Natural killer cell (primary cell): ENCODE measurements around the gene B3GALT6. TPM values are rescaled to one million over a fixed set of nuclear protein-coding genes. Genes with fewer than 3 reads are reported as not detected.

Experiments used
- ATAC-seq, 3 donors: fragments of 150-1000 bp in 2 of 3; fragments of 200-7000 bp in 1 of 3; cut with Tn5 transposase; 1 replicate in 1 of 3; 2 replicates in 2 of 3; pipeline ENCODE4 v1.10.0; 2021; ENCODE audit warnings: mild to moderate bottlenecking in 2 of 3, moderate library complexity in 2 of 3
- DNase-seq, 2 donors: peaks; one replicate each; pipeline versions ENCODE4 v3.0.0 to v3.0.0-alpha.2; 2013 to 2021; ENCODE audit warnings: mixed read lengths in 1 of 2
- H3K27ac ChIP-seq: one replicate; pipeline ENCODE4 v1.5.1; 2013; ENCODE audit warnings: mild to moderate bottlenecking, low read length
- H3K27me3 ChIP-seq: one replicate; pipeline ENCODE4 v1.6.1; 2013; ENCODE audit warnings: low read length; ENCODE audit not compliant: control insufficient read depth, insufficient read depth
- H3K36me3 ChIP-seq: one replicate; pipeline ENCODE4 v1.6.1; 2013; ENCODE audit warnings: low read length; ENCODE audit not compliant: control insufficient read depth, insufficient read depth
- H3K4me1 ChIP-seq: one replicate; pipeline ENCODE4 v1.6.1; 2013; ENCODE audit warnings: low read length; ENCODE audit not compliant: control insufficient read depth, insufficient read depth
- H3K4me3 ChIP-seq: one replicate; pipeline ENCODE4 v1.5.1; 2013; ENCODE audit warnings: low read length
- H3K9me3 ChIP-seq: one replicate; pipeline ENCODE4 v1.6.1; 2013; ENCODE audit warnings: low read length; ENCODE audit not compliant: control insufficient read depth, insufficient read depth
- H3K27ac Mint-ChIP-seq, 2 donors: one replicate each; pipeline ENCODE4 v1.8.0; 2022; ENCODE audit warnings: mild to moderate bottlenecking in 2 of 2, mixed read lengths in 2 of 2, moderate library complexity in 1 of 2
- H3K27me3 Mint-ChIP-seq, 2 donors: one replicate each; pipeline ENCODE4 v1.8.0; 2022; ENCODE audit warnings: low read depth in 2 of 2, mixed read lengths in 2 of 2
- H3K36me3 Mint-ChIP-seq: one replicate; pipeline ENCODE4 v1.8.0; 2022; ENCODE audit warnings: mixed read lengths
- H3K4me1 Mint-ChIP-seq, 2 donors: one replicate each; pipeline ENCODE4 v1.8.0; 2022; ENCODE audit warnings: mixed read lengths in 2 of 2
- H3K4me3 Mint-ChIP-seq: one replicate; pipeline ENCODE4 v1.8.0; 2022; ENCODE audit warnings: mild to moderate bottlenecking, moderate library complexity, mixed read lengths
- H3K9me3 Mint-ChIP-seq, 2 donors: one replicate each; pipeline ENCODE4 v1.8.0; 2022; ENCODE audit warnings: mixed read lengths in 2 of 2
- WGBS: methylation state at CpG from one replicate; pipeline ENCODE4 v1.1.7; 2013; ENCODE audit warnings: missing lambda C conversion rate; ENCODE audit not compliant: insufficient coverage; 5-methylcytosine and 5-hydroxymethylcytosine counted together
- intact Hi-C: fragments of 100-400 bp; cut with micrococcal nuclease; formaldehyde crosslinking; loops from one replicate; pipeline ENCODE4 v1.14.2; 2022
- total RNA-seq, 4 donors: library from RNA; stranded (reverse); fragments of 120-200 nt in 1 of 4; gene quantifications; one replicate each; pipeline versions ENCODE4 v1.2.3 to v1.2.4, GENCODE V29; 2013 to 2022
- TF ChIP-seq, protein P1 (sequence below): fragments of 200-600 bp; IDR thresholded peaks from one replicate; pipeline ENCODE4 v1.8.0; 2022; ENCODE audit warnings: antibody characterized with exemption

B3GALT6 gene
- total RNA-seq, 3 donors from 2014 or later (not counting 1 experiment from before 2014, with no cell fraction given) = 13.7 to 16.5 (median 16.3) TPM

DNA sequence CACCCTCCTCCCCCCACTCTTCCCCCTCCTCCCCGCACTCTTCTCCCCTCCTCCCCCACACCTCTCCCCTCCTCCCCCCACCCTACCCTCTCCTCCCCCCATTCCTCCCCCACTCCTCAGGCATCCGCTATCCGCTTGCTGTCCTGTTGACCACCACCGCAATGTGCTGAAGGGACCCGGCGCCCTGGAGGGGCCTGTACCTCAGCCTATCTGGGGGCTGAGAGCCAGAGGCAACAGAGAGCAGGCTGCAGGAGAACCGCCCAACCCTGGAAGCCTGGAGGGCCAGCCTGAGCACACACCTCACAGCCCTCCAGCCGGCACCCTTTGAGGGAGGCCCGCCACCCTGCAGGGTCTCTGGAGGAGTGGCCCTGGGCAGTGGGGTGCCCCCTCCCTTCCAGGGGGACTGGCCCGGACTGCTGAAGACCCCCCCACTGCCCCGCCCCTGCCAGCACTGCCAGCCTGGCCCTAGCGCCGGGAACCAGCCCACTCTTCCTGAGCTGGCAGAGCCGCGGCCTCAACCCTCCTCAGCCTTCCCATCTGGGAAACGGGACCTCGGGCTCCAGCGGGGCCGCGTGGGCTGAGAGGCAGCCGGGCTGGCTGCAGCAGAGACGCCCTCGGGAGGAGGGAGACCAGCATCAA is 13.3 kb downstream of the B3GALT6 start:
- Mint-ChIP-seq H3K4me1 (peaks cover 0 to 4% of the 10 kb centered on the region in 2 donors), H3K27me3 (no peaks in the 10 kb centered on the region), H3K36me3 (no peaks in the 10 kb centered on the region), H3K4me3 (no peak overlapping the region), H3K9me3 (no peaks in the 10 kb centered on the region), H3K27ac (no peak overlapping the region)
- Histone ChIP-seq H3K27ac (no peak overlapping the region), H3K4me1 (peaks cover 6% of the 10 kb centered on the region), H3K36me3 (no peaks in the 10 kb centered on the region), H3K27me3 (peaks cover 13% of the 10 kb centered on the region), H3K4me3 (no peak overlapping the region), H3K9me3 (no peaks in the 10 kb centered on the region)
- 82% methylated on average over 22 of the region's 23 CpGs for WGBS
- DNase-seq (no peak), ATAC-seq (no peak)
- TF ChIP-seq, protein P1, sequence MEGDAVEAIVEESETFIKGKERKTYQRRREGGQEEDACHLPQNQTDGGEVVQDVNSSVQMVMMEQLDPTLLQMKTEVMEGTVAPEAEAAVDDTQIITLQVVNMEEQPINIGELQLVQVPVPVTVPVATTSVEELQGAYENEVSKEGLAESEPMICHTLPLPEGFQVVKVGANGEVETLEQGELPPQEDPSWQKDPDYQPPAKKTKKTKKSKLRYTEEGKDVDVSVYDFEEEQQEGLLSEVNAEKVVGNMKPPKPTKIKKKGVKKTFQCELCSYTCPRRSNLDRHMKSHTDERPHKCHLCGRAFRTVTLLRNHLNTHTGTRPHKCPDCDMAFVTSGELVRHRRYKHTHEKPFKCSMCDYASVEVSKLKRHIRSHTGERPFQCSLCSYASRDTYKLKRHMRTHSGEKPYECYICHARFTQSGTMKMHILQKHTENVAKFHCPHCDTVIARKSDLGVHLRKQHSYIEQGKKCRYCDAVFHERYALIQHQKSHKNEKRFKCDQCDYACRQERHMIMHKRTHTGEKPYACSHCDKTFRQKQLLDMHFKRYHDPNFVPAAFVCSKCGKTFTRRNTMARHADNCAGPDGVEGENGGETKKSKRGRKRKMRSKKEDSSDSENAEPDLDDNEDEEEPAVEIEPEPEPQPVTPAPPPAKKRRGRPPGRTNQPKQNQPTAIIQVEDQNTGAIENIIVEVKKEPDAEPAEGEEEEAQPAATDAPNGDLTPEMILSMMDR = no peak
- intact Hi-C loops = no loop called here

DNA sequence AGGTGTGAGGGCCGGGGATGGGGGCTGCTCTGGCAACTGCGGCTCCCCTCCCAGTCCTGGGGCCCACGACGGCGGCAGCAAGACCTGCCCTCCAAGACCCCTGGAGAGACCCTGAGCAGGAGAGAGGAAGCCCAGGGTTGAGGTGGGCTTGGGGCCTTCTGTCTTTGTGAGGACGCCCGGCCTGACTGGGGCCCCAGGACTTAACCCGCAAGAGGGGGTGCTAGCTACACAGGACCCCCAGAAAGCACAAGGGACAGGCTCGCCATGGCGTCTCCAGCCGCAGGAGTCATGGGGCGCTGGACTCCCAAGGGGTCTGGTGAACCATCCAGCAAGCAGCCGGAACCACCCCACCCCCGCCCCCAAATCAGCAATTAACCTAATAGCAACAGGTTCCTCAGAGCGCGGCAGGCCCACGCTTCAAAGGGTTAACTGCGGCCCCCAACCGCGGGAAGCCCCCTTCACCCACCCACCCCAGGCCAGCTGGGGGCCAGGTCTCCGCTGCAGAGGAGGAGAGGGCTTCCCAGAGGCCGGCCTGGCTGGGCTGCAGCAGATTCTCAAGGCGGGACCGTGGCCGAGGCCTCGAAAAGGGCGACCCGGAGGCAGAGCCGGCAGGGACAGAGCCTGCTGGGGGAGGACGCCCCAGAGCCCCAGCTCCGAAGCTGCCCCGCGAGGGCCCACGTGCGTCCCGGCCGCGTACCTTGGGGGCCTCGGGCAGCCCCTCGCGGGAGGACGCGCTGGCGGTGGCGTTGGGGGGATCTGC is 14.0 kb downstream of the B3GALT6 start:
- ATAC-seq (no peak), DNase-seq (no peak)
- H3K27ac Mint-ChIP-seq = no peak overlapping the region
- H3K27me3 Mint-ChIP-seq = no peaks in the 10 kb centered on the region
- Histone ChIP-seq H3K36me3 (no peaks in the 10 kb centered on the region), H3K27me3 (peaks cover 13% of the 10 kb centered on the region), H3K27ac (no peak overlapping the region), H3K9me3 (no peaks in the 10 kb centered on the region), H3K4me3 (no peak overlapping the region), H3K4me1 (peaks cover 13% of the 10 kb centered on the region)
- H3K9me3 Mint-ChIP-seq = no peaks in the 10 kb centered on the region
- TF ChIP-seq, protein P1 = no peak
- H3K4me1 Mint-ChIP-seq = peaks cover 0 to 8% of the 10 kb centered on the region in 2 donors
- no peaks in the 10 kb centered on the region for H3K36me3 Mint-ChIP-seq
- H3K4me3 Mint-ChIP-seq = no peak overlapping the region
- 37% methylated on average over 45 of the region's 45 CpGs for WGBS
- intact Hi-C loops = no loop called here

DNA sequence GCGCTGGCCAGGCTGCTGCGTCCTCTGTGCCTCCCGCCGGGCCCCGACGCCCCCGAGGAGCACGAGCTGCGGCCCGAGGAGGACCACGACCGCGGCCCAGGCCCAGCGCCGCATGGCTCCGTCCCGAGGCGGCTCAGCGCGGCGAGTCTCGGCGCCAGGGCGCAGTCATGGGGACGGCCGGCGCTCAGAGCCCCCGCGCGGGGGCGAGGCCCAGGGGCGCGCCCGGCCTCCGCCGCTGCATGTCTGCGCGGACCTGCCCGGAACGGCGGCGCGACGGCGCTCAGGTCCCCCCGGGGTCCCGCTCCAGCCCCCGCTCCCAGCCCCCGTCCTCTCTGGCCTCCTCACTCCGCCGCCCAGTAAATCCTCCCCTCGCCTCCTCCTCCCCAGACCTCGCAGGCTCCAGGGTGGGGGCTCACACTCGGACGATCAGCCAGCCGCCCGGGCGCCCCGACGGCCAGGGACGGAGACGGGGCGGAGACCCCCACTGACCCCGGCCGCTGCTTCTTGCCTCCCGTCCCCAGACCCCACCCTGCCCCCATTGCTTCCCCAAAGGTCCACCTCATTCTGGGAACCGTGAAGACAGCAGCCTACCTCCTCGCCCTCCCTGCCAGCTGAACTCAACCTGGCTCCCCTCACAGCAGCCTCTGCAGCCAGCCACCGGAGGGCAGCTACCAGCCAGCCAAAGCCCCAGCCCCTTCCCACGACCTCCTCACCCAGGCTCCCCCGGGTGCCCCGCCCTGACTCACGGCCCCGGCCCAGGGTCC is 14.7 kb downstream of the B3GALT6 start, which contains the start of gene C1QTNF12:
TSS of gene C1QTNF12 (minus strand) at position 146 of the 764 bp plus-strand sequence. CDS start at position 114, 32 bp downstream.
- H3K27ac Mint-ChIP-seq = no peak within 1 kb of the TSS
- 6% methylated on average over 74 of the region's 74 CpGs for WGBS
- H3K27me3 Mint-ChIP-seq = no peaks in the 10 kb centered on the region
- Histone ChIP-seq H3K27me3 (peaks cover 13% of the 10 kb centered on the region), H3K9me3 (no peaks in the 10 kb centered on the region), H3K27ac (no peak within 1 kb of the TSS), H3K36me3 (no peaks in the 10 kb centered on the region), H3K4me1 (peaks cover 19% of the 10 kb centered on the region), H3K4me3 (no peak within 1 kb of the TSS)
- TF ChIP-seq, protein P1 = no peak
- ATAC-seq (peak in 1 of 3 donors; percentile 23), DNase-seq (no peak)
- intact Hi-C loops = no loop called here
- no peaks in the 10 kb centered on the region for H3K9me3 Mint-ChIP-seq
- no peak within 1 kb of the TSS for H3K4me3 Mint-ChIP-seq
- peaks cover 0 to 11% of the 10 kb centered on the region in 2 donors for H3K4me1 Mint-ChIP-seq
- no peaks in the 10 kb centered on the region for H3K36me3 Mint-ChIP-seq
